Epithelial cell of proximal tubule (primary cell): ENCODE data around the gene CTNNA2. TPM values are rescaled to one million over a fixed set of nuclear protein-coding genes. Genes with fewer than 3 reads are reported as not detected.

Source experiments
- DNase-seq: peaks from one replicate; pipeline ENCODE4 v3.0.0-alpha.2; 2011; ENCODE audit warnings: low read depth
- H3K4me3 ChIP-seq: 2 replicates; pipeline ENCODE4 v1.5.1; 2011; ENCODE audit warnings: low read depth, mild to moderate bottlenecking, low read length
- CTCF ChIP-seq: conservative IDR thresholded peaks from 2 replicates; pipeline ENCODE4 v1.5.1; 2012; ENCODE audit warnings: low read depth, mild to moderate bottlenecking, low read length
- total RNA-seq: library from RNA; depleted of rRNA; stranded (reverse); fragments of >200 nt; gene quantifications from 2 replicates; pipeline ENCODE4 v1.2.3, GENCODE V29; 2015

The CTNNA2 gene
- total RNA-seq, 1 donor from 2014 or later, result 0.06 TPM

GRCh38 chr2:80374105-80374504, 861.3 kb downstream of the CTNNA2 start:
- H3K4me3 ChIP-seq, result no peak overlapping the region
- DNase-seq, result no peak
- no peak for TF ChIP-seq CTCF

GRCh38 chr2:80377071-80377470, 864.2 kb downstream of the CTNNA2 start:
- no peak for DNase-seq
- TF ChIP-seq CTCF, result no peak
- H3K4me3 ChIP-seq, result no peak overlapping the region

- no peak overlapping the region for H3K4me3 ChIP-seq
- no peak for TF ChIP-seq CTCF
- DNase-seq, result no peak
Measured at GRCh38 chr2:80380736-80381135, 867.9 kb downstream of the CTNNA2 start.

- no peak overlapping the region for H3K4me3 ChIP-seq
- TF ChIP-seq CTCF, result no peak
- DNase-seq, result no peak
Measured at GRCh38 chr2:80381666-80382065, 868.8 kb downstream of the CTNNA2 start.

GRCh38 chr2:80392441-80392840, 879.6 kb downstream of the CTNNA2 start:
- no peak for DNase-seq
- no peak overlapping the region for H3K4me3 ChIP-seq
- no peak for TF ChIP-seq CTCF

- H3K4me3 ChIP-seq, result no peak overlapping the region
- DNase-seq, result no peak
- no peak for TF ChIP-seq CTCF
Measured at GRCh38 chr2:80393991-80394390, 881.1 kb downstream of the CTNNA2 start.

GRCh38 chr2:80395251-80395650, 882.4 kb downstream of the CTNNA2 start:
- DNase-seq, result no peak
- no peak overlapping the region for H3K4me3 ChIP-seq
- no peak for TF ChIP-seq CTCF
